CD4-positive, alpha-beta T cell treated with Interleukin-10 for 1 hour (primary cell): Measurements from ENCODE around the gene STK39.

ENCODE experiments used
- DNase-seq: peaks from one replicate; pipeline ENCODE4 v3.0.0-alpha.2; 2020

The STK39 gene

DNA sequence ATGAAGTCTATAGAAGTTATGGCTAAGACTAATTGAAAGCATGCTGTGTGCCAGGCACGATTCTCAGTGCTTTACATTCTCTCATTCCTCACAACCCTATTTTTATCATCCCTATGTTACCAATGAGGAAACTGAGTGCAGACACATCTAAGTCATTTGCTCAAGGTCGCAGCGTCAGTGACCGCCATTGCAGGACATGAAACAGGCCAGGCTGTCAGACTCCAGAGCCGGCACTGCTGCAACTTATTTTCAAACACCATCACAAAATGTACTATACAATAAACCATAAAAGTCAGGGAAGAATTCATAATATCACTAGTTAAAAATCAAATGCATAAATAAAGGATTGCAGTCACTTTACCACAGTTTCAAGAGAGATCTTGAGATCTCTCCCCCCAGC is 5.6 kb downstream of the STK39 start:
- DNase-seq, result no peak

GRCh38 chr2:168241208-168241607 is 6.2 kb downstream of the STK39 start:
- peak; percentile 14 for DNase-seq

DNA sequence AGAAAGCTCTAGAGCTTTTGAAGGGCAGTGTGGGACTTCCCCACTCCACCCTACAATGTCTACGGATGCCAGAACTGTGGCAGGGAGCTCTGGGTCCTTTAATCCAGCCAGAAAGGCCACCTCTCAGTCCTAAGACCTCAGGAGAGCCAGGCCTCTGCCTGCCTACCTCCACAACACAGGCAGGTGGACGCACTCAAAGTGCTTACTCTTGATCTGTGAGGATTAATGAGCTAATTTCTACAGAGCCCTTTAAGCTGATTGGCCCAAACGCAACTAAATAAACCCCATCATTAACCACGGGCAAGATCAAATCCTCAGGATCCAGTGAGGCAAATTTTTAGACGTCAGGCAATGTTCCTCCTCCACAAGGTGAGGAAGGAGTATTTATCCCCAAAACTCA is 8.1 kb downstream of the STK39 start:
- no peak for DNase-seq

DNA sequence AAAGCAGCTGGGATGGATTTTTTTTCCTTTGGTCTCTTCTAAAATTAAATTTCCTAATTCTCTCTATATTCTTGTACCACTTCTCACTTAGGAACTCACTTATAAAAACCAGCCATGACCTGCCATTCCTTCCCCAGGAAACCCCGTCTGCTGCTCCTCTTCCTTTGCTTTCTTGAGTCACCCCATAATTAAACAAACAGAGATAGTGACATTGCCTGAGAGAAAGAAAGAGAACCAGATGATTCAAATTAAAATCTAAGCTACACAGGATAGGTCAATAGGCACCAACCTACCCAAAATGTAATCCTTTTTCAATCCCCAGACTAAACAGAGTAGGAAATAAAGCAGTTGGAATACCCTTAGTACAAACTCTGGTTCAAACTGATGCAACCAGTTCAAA is 9.7 kb downstream of the STK39 start:
- no peak for DNase-seq

DNA sequence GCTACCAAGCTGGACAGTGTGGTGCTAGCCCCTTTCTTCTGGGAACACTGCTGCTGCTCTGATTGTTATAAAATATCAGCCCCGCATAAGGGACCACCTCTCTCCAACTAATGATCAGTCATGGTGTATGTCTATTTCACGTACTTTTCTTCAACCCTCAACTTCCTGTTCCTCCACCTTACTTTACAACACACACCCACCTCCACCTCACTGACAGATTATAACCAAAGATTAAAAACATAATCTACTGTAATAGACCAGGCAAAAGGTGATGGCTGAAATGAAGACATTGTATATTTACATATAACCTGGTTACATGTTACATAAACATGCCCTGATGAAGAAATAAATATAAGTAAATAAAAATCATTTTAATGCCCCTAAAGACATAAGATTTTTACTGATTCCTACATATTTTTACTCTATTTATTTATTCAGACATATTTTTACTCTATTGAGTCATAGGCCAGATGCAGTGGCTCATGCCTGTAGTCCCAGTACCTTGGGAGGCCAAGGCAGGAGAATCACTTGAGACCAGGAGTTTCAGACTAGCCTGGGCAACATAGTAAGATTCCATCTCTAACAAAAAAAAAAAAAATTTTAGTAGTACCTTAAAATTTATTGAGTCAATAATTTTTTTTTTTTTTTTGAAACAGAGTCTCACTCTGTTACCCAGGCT is 12.8 kb downstream of the STK39 start:
- DNase-seq, result peak; percentile 43

- DNase-seq, result no peak
These were observed 13.5 kb downstream of the STK39 start for GRCh38 chr2:168233726-168234406.

GRCh38 chr2:168233166-168233565 is 14.2 kb downstream of the STK39 start:
- no peak for DNase-seq

- DNase-seq, result no peak
These were observed 15.7 kb downstream of the STK39 start for GRCh38 chr2:168231609-168232241.

DNA sequence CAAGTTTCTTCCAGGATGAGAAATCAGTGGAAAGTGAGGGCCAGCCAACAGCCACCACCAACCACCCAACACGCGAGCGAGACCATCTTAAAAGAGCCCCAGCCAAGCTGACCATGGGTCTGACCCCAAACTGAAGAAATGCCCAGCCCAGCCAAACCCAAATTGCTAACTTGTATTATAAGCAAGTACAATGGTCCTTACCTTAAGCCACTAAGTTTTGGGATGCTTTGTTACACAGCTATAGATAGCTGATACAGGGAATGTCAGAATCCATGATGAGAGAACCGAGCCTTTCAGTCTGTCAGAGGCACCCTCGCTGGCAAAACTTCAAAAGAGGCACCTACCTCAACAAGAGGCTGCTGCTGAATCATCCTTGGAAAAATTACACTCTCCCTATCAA is 17.0 kb downstream of the STK39 start:
- no peak for DNase-seq

- DNase-seq, result no peak
These were observed 23.0 kb downstream of the STK39 start for GRCh38 chr2:168224346-168224745.

DNA sequence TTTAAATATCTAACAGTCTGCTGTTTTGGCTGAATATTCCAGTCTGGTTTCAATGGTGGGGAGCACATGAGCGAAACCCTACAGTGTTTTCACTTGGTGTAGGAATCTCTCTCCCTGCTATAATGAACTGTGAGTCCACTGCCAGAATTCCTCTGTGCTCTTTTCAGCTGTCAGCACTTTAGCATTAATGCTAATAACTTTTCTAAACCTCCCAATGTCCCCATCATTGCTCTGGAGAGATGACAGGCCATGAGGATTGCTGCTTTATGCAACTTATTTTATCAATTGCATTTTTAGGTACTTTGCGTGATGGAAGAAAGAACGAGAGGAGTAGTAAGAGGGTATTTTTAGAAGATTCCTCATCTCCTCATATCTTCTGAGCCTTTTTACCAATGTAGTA is 25.3 kb downstream of the STK39 start:
- DNase-seq, result no peak

DNA sequence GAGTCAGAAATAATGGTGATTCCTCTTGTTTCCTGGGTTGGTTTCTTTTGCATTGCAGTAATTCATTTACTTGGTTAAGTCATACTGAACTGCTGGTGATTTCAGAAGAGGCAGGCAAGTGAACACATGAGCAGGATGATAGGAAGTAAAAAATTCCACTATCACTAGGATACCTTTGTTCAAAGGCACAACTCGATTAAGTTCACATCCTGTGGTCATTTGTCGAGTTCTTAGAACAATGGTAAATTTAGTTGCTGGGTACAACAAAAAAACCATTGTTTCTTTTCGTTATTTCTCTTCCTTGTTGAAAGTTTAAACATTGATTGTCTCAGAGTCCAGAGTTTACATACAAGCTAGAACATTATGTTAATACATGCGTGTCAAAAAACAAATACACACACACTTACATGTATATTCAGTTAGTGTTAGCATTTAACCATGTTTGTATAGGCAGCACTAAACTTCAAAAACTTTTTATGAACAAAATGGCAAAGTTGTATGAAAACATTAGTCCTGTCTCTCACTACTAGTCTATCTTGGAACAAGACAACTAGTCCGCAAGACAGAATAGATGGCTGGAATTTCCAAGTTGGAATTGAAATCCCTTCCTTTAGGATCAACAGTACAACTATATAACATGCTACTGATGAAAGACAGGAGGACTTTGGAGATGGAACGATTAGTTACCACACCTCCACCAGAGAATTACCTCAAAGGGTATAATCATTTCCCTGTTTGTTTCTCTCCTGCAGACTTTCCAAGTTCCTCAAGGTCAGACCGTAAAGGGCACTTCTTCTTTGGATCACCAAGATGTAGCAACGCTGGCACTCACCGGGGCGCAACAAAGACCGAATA is 26.2 kb downstream of the STK39 start:
- DNase-seq, result no peak

DNA sequence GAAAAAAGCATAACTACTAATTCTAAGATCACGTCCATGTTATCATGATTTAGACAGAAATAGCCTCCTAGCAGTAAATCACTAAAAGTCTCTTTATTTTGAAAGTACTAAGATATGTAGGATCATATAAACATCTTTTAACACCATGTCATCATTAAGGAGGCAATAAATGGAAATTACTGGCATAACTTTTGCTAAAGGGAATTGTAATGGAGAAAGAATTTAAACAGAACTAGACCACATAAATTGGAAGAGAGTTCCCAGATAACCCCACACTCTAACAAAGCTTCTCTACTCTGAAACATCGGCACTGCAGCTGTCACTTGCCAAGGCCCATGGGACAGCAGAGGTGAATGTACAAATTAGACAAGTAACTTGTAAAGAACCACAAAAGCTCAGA is 29.5 kb downstream of the STK39 start:
- DNase-seq, result no peak

DNA sequence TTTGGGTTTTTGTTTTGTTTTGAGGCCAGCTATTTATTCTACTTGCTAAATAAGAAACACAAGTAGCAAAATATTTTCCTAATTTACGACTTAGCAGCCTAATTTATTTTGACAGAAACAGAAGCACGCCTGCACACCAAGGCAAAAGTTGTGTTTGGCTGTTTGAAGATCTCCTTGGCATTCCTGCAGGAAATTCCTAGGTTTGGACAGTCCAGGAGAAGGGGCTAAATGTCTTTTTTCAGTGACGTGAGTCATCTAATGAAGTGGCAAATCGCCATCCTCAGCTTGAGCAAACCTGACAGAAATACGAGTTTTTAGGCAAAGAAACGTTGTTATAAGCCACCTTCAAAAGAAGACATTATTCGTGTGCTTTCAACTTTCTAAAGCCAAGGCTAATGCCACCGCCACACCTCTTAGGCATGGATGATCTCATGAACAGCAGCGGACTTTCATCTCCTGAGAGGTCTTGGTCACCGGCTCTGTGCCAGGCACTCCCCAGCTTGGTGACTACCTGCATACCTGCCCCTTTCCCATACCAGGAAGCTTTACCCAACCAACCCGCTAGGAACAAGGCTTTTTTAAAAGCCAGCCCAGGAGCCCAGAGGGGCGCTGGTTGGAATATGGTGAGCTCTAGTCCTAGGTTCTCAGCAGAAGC is 30.9 kb downstream of the STK39 start:
- no peak for DNase-seq

- no peak for DNase-seq
These were observed 31.6 kb downstream of the STK39 start for GRCh38 chr2:168215813-168216212.

DNA sequence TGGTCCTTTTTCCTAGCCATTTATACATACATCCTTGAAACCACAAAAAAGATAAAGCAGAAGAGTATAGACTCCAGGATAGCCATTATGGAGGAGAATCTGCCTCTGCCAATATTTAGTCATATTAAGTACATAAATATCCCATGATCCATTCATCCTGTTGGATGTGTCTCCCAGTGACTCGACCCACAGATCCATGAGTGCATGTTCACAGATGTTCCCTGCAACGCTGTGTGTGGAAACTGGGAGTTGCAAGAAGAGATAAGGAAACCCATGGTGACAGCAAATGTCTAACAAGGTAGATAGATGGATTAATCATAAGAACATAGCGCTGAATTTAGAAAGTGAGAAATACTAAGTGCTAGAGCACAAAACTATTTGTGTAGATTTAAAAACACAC is 34.5 kb downstream of the STK39 start:
- no peak for DNase-seq

- no peak for DNase-seq
These were observed 35.2 kb downstream of the STK39 start for GRCh38 chr2:168212167-168212566.

DNA sequence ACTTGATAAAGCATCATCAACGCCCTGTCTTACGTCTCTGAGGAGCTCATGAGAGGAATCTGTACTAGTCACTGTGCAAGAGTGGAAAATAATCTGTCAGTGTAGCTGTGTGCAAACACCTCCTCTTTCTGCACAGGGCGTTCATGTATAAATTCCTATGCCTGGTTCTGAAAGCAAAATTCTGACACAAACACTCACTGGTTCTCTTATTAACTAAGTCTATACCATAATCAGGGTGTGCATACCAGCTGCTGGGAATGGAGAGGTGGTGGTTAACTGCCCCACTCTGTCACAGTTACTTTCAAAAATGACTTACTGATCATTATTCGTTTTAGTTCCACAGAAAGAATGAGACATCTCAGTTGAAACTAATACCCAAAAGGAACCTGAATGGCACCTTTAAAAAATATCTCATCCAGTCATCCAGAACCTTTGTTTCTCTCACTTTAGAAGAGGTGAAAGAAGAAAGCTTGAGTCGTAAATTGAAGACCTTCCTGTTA is 35.7 kb downstream of the STK39 start:
- no peak for DNase-seq

DNA sequence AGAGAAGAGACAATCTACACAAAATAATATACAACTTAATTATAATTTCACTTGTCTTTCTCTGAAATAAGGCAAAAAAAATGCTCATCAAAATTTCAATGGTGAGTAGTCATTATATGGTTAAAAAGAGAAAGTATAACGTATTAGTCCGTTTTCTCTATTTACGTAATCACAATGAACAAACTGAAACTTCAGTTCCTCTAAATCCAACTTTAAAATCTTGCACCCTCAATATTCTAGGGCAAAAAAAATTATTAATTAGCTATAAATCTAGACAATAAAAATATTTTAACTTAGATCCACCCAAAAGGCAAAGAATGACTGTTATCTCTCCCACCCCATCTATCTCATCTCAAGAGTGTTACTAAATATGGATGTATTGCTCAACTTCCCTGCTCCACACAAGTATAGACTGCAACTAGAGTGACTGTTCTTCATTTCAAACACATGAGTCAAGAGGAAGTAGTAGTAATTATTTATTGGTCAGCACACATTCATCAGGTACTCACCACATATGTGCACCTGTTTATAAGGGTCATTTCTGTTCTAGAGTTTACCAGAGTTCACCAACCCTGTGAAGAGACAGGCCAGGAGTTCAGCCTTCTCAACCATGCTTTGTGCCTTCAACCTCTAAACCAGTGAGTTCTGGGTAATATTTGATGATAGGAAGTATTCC is 36.4 kb downstream of the STK39 start:
- no peak for DNase-seq

GRCh38 chr2:168210216-168210894 is 37.0 kb downstream of the STK39 start:
- DNase-seq, result no peak

DNA sequence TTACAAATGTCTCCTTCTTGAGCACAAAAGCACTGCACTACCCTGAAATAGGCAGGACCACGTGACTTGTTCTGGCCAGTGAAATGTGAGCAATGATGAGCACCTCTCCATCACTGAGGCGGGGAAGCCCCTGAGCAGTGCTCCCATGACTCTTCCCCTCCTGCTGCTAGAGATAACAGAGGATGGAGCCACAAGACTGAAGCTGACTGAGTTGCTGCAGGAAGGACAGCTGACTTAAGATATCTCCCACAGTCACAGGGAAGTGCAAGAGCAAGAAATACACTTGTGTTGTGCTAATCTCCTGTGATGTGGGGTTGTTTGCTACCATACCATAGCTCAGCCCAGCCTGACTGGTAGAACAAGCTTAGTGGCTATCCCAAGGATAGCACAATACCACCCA is 38.7 kb downstream of the STK39 start:
- DNase-seq, result no peak

DNA sequence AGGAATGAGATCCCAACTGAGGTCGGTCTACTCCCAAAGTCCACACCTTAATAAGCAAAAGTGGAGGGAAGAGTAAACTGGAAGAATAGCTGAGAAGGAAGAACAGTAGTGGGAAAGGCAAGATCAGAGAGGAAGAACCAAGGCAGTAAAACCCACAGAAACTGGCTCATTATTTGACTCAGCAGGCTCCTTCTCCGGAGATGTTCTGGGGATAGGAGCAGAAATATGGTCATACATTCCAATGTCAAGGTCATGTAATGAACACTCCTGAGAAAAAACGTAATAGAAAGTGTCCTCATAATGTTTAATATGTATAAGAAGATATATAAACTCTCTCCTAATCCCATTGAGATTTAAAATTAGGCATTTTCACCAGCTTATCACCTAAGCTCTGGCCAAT is 39.5 kb downstream of the STK39 start:
- DNase-seq, result no peak
